Activated CD8-positive, alpha-beta memory T cell treated with anti-CD3 and anti-CD28 coated beads for 24 hours (primary cell): Measurements from ENCODE around the gene PPP5C.
A peak's percentile ranks its signal among the peaks of the same experiment; 100 is the strongest.
"Not testable (repeated sequence)": the region's sequence is repeated elsewhere in the genome, so short reads cannot be mapped to it uniquely, and the experiment has no call there.

Experiments used
- DNase-seq: peaks from one replicate; pipeline ENCODE4 v3.0.0-alpha.2; 2020

PPP5C gene

GRCh38 chr19:46388311-46389095 is 41.6 kb downstream of the PPP5C start:
- no peak for DNase-seq

DNA sequence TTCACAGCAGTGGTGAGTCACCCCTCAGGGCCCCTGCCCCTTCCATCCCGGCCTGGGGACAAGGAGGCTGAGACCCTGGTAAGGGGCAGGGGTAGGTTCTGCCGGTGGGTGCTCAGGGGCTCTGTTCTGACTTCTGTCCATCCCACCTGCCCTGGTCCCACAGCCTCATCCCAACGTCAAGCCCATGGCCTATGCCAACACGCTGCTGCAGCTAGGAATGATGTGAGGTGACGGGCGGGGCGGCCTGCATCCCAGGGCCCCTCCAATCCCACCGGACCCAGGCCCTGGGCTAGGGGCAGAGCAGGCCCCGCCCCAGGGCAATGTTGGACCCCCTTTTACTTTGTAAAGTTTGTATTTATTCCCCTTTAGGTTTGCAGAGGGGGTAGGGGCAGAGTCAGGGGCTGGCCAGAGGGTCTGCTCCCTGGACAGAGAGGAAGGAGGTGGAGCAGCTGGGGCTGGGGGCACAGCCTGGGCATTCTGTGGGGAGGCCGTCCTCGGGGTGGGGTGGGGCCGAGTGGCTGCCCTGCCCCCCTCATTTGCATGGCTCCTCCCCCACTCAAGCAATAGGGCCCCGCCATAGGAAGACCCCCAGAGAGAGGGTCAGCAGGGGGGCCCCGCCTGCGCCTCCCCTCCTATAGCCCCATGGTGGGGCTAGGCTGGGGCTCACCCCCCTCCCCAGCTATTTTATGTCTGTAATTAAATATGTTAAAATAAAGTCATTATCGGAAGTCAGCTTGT is 43.4 kb downstream of the PPP5C start:
- DNase-seq: no peak

GRCh38 chr19:46390866-46391265 is 44.0 kb downstream of the PPP5C start:
- no peak for DNase-seq

DNA sequence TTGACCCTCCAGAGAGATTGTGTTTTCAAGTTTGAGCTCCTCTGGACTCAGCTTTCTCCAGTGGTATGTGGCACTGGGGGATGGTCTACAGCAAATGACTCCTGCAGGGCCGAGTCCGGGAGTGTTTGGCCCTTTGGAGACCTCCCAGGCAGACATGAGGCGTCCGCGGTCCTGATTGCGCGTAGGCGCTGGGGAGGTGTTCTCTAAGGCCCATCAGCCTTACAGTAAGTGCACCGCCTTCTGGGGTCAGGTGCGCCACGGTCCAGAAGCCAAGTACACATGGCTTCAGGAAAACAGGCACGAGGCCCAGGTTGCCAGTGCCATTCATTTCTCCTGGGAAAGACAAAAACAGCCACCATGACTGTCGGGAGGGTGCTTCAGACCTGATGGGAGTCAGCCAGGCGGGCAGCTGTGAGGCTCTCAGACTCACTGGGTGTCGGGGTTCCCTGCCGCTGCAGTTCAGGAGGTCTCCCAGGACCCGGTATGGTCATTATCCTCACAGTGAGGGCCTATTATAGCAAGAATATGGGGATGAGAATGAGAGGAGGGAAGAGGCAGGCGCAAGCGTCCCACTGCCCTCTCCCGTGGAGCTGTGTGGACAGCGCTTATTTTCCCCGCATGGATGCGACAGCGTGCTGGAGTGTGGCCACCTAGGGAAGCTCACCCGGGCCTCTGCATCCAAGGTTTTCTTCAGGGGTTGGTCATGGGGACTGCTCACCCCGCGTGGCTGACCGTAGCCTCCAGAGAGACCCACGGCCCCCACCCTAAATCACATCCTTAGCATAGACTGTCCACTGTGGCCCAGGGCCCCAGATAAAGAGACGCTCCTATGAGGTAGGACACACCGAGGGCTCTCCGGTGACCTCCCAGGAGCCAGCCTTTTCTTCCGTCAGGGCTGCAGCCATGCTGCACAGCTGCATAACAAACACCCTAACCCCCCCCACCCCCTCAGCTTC is 44.7 kb downstream of the PPP5C start:
- DNase-seq: no peak

- no peak for DNase-seq
These were observed 45.4 kb downstream of the PPP5C start for GRCh38 chr19:46392252-46392801.

- DNase-seq: no peak
These were observed 46.0 kb downstream of the PPP5C start for GRCh38 chr19:46392837-46393236.

DNA sequence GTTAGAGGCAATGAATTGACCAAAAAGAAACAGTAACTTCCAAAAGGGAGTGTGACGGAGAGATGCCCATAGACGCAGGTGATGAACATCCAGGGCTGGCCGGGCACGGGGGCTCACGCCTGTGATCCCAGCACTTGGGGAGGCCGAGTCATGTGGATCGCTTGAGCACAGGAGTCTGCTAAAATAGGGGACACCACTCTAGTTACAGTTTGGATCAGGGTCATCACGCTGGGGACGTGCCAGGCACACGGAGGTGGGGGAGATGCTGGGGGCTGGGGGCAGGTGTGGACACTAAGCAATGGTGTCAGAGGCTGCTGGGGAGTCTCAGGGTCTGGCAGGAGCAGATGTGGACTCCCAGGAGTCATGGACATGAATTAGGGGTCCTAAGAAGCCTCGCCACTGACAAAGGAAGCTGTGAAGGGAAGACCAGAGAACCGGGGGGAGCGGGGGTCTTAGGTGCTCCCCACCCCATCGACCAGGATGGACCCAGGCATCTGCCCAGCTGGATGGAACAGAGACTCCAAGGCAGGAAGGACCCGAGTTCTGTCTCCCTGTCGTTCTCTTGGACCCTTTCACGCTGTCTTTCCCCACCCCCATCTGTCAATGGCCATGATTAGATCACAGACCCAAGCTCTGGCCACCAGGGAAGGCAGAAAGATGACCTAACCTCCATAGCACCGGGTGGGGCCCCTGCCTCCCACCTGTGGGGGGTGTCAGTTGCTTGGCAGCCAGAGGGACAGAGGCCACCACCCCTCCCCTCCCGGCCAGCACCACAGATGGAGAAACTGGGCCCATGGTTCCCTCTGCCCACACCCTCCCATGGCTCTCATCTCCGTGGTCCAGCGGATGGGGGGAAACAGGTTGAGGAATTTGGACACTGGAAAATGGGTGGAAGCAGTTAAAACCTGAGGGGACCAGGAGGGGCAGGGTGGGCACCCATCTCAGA is 46.8 kb downstream of the PPP5C start:
- DNase-seq: no peak

- no peak for DNase-seq
These were observed 47.5 kb downstream of the PPP5C start for GRCh38 chr19:46394402-46394797.

GRCh38 chr19:46397801-46398479 is 51.1 kb downstream of the PPP5C start:
- DNase-seq: not testable (repeated sequence)

GRCh38 chr19:46402725-46403124 is 55.8 kb downstream of the PPP5C start:
- DNase-seq: no peak

- peak; percentile 66 for DNase-seq
These were observed 57.3 kb downstream of the PPP5C start for GRCh38 chr19:46404055-46404752.

GRCh38 chr19:46404753-46405468 is 58.0 kb downstream of the PPP5C start:
- no peak for DNase-seq

GRCh38 chr19:46406976-46407375 is 60.1 kb downstream of the PPP5C start:
- DNase-seq: no peak

- DNase-seq: no peak
These were observed 61.2 kb downstream of the PPP5C start for GRCh38 chr19:46407856-46408663.

GRCh38 chr19:46408664-46409039 is 61.8 kb downstream of the PPP5C start:
- no peak for DNase-seq

DNA sequence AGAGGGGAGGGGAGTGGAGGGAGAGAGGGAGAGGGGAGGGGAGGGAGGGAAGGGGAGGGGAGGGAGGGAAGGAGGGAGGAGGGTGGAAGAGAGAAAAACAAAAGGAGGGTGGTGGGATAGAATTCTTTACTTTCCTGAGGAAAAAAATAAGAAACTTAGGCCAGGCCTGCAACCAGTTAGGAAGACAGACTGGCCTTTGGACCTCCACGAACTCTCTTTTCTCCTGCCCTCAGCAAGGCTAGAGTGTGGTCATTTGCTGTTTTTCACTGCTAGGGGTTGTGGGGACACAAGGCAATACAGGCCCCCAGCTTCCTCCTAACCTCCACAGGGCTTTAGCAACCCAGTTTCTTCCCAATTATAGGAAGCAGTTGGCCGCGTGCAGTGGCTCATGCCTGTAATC is 62.3 kb downstream of the PPP5C start:
- no peak for DNase-seq

DNA sequence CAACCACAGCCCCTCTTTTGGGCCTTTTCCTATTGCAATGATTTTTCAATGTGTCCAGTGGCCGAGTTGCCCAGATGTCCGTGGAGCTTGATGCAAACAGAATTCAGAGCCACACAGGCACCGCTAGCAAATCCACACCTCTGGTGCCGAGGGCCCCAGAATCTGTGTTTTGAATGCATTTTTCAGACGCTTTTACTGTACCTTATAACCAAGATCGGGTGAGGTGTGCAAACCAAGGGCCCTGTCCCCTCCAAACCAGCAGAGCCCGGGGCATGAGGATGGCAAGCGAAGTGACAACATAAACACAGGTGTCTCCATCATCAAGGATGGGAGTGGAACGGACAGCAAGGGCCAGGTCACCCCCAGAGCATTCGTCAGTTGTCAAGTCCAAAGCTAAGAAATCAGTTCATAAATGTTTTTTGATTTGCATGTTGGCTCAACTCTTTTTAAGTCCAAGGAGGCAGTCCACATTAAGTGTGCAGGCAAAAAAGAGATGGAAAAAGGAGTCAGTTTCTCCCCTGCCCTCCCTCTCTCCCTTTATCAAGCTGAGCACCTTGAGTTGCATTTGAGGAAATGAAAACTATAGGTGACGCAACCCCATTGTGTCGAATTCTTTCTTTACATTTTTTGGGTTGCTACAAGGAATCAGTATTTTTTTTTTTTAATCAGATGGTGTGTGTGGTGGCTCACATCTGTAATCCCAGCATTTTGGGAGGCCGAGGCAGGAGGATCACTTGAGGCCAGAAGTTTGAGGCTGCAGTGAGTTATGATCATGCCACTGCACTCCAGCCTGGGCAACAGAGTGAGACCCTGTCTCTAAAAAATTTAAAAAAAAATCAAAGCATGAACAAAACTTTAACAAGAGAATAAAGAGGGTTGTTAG is 63.6 kb downstream of the PPP5C start:
- no peak for DNase-seq
